Measurements from ENCODE around the gene TRAPPC3.

TRAPPC3 gene

GRCh38 chr1:36126797-36127500, 22.3 kb downstream of the TRAPPC3 start:
- DNase-seq (ENCODE audit: low read depth in 2 of 2) = no peak

GRCh38 chr1:36126005-36126716, 23.1 kb downstream of the TRAPPC3 start:
- no peak for DNase-seq (ENCODE audit: low read depth in 2 of 2)

GRCh38 chr1:36125129-36125991, 23.9 kb downstream of the TRAPPC3 start, which contains the start of gene COL8A2:
Gene COL8A2, minus strand, starts transcription at chr1:36125222. Its CDS starts 24,980 bp downstream, at chr1:36100242.
- DNase-seq (ENCODE audit: low read depth in 2 of 2) = no peak

GRCh38 chr1:36124404-36125128, 24.7 kb downstream of the TRAPPC3 start:
- no peak for DNase-seq (ENCODE audit: low read depth in 2 of 2)

DNA sequence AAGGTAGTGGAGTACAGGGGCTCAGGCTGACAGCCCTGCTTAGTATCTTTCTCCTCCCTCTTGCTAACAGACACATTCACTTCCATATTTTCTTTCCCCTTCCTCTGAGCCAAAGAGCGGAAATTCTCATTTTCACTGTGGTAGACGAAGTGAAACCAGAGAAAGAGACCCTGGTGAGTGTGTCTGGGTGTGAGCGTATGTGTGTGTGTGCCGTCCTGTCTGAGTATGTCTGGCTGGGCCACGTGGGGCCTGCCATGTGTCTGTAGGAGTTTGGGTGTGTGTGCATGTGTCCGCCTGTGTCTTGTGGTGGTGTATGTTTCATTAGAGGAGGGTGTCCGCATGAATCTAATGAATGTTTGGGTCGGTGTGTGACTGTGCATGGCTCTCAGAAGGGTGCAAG, 25.9 kb downstream of the TRAPPC3 start:
- no peak for DNase-seq (ENCODE audit: low read depth in 2 of 2)

DNA sequence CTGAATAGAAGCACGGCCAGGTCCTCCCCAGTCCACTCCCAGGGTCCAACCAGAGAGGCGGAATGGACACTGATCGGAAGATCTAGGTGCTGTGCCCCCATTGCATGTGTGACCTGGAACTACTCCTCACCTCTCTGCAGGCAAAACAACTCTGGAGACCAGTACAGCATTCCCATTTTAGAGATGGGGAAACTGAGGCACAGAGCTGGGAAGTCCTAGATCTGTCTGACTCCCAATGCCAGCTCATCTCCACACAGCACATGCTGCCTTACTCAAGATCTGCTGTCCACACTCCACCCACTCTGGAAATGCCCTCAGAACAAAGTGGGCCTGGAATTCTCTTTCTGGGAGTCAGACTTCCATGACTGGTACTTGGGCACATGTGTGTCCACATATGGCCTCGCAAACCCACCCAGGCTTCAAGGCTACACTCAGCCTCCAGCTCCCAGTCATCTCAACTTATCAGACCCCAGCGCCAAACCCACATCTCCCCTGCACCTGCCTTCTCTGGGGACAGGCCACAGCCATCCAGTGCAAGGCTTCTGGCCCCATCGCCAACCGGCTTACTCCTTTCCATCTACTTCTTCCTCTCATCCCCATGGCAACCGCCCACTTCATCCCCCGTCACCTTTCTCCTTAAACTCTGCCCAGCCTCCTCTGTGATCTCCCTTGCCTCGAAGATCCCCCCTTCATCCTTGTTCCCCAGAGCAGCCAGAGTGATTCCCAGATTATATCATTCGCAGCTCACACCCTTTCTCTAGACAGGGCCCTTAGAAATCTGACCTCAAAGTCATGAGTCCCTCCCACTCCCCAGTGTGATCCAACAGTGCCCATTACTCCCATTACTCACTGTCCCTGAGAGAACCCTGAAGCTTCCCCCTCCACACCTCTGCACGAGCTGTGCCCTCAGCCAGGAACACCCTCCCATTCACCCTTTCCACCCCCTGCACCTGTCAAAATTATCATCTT, 26.9 kb downstream of the TRAPPC3 start:
- DNase-seq (ENCODE audit: low read depth in 2 of 2) = no peak

DNA sequence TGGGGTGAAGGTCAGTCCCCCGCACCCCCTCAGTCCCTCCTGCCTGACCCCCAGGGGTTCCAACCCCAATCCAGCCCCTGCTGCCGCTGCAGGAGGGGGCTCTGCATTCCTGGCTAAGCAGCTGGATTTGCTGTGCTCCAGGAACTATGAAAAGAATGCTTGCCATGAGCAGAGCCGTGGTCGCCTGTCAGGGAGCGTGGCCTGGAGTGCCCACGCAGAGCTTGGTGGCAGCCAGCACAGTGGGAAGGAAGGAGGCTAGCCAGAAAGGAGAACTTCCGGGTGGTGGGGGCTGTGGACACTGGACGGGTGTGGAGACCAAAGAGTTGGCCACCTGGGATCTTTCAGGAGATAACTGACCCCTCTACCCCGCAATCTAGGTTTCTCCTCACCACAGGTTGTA, 29.8 kb downstream of the TRAPPC3 start:
- no peak for DNase-seq (ENCODE audit: low read depth in 2 of 2)

- DNase-seq (ENCODE audit: low read depth in 2 of 2) = no peak
These were observed 30.7 kb downstream of the TRAPPC3 start for GRCh38 chr1:36118447-36119204.

DNA sequence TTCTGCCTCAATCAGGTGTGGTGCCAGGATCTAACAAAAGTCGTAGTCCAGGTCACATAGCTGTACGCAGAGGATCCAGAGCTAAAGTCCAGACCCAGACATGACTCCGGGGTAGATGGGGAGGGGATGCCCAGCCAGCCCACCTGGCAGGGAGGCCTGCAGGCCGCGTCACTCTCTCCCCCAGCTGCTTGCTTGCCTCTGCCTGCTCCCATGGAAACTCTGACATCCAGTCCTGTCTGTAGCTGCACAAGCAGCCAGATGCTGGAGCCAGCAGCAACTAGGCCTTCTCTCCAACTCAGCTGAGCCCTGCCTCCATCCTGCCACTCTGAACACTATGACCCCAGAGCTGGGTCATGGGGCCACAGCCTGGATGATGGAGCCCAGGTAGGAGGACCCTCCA, 32.4 kb downstream of the TRAPPC3 start:
- no peak for DNase-seq (ENCODE audit: low read depth in 2 of 2)

DNA sequence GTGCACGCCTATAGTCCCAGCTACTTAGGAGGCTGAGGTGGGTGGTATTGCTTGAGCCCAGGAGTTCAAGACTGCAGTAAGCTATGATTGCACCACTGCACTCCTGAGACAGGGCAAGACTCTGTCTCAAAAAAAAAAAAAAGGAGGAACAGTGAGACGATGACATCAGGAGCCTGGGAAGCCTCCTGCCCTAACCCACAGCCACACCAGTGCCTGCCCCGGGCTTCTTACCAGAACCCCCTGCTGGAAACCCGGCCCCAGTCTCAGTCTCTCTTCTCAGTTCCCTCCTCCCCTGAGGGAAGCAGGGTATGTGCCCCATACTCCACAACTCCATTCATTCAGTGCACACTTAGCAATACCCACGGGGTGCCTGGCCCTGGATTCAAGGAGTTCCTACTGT, 33.4 kb downstream of the TRAPPC3 start:
- DNase-seq (ENCODE audit: low read depth in 2 of 2) = no peak

DNA sequence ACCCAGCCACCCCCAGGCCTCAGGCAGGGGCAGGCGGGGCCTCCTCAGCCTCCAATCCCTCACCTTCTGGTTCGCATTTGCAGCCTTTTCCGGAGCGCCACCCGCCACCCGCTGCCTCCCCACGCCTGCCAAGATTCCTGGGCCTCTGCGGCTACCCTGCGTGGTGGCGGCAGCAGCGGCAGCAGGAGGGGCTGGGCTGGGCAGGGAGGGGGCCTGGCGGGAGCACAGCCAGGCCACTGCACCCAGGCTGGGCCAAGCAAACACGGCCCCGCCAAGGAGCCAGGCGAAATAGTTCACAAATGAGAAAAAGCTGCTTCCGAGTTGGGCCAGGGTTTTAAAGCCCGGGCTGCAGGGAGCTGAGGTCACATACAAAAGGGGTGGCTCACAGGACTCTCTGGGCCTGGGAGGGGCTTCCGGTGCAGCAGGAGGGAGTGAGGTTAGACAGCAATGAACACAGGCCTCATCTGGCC, 34.1 kb downstream of the TRAPPC3 start:
- no peak for DNase-seq (ENCODE audit: low read depth in 2 of 2)

DNA sequence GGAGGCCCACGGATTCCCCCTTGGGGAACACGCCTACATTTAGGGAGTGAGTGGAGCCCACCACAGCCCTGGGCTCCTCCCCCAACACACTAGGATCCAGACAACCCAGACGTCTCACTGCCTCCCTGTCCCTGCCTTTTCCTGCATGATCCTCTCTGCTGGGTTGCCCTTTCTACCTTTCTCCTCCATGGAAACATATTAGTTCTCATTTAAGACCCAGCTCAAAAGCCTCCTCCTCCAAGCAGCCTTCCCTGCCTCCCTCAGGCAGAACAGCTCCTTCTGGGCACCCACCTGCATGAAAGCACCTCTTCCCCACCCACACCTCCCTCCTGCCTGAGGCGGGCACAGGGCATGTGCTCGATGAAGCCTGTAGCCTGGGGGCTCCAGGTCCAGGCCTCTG, 34.9 kb downstream of the TRAPPC3 start:
- no peak for DNase-seq (ENCODE audit: low read depth in 2 of 2)

DNA sequence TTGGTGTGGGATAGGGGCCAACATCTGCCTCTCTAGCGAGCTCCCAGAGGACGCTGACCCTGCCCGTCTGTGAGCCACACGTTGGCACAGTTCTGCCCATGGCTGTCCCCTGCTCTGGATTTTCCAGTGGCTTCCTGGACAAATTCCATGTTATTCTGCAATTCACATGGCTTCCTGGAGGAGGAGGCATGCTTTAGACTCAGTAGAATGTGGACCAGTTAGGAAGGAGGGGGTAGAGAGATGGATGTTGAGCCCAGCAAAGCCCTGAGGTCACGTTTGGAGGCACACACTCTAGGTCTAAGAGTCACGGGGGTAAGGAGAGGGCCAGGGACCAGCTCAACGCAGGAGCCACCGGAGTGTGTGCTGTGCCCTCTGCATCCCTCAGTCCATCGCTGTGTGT, 36.5 kb downstream of the TRAPPC3 start:
- DNase-seq (ENCODE audit: low read depth in 2 of 2) = no peak

- DNase-seq (ENCODE audit: low read depth in 2 of 2) = no peak
These were observed 38.1 kb downstream of the TRAPPC3 start for GRCh38 chr1:36111151-36111550.

- no peak for DNase-seq (ENCODE audit: low read depth in 2 of 2)
These were observed 40.1 kb downstream of the TRAPPC3 start for GRCh38 chr1:36109041-36109679.

DNA sequence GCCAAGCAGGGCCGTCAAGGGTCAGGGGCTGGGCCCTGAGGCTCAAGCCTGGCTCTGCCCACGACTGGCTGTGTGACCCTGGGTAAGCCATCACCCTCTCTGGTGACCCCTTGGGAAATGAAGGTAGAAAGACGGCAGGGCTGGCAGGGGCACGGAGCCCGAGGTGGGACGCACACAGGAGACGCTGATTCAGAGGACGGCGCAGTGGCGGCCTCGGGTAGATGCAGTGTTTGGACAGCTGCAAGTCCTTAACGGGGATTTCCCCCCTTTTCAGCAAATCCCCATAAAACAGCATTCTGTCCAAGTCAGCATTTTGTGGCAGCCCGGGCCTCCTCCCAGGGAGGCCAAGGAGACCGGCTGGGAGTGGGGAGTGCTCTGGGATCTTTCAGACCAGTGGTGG, 41.0 kb downstream of the TRAPPC3 start:
- no peak for DNase-seq (ENCODE audit: low read depth in 2 of 2)

DNA sequence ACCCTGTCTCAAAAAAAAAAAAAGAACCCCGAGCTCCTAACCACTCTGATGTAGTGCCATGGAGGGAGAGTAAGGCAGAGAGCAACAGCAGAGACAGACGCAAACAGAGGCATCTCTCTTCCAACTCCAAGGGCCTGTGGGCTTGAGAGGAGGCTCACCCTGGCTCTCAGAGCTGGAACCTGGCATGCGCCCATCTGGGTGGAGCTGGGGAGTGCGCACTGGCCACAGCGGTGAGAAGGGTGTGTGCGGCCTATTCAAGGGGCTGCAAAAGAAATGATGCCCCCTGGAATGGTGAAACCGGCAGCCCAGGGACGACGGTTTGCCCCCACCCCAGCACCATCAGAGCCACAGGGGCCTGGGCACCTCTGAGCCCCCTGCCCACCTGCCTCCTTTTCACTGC, 41.9 kb downstream of the TRAPPC3 start:
- DNase-seq (ENCODE audit: low read depth in 2 of 2) = no peak

DNA sequence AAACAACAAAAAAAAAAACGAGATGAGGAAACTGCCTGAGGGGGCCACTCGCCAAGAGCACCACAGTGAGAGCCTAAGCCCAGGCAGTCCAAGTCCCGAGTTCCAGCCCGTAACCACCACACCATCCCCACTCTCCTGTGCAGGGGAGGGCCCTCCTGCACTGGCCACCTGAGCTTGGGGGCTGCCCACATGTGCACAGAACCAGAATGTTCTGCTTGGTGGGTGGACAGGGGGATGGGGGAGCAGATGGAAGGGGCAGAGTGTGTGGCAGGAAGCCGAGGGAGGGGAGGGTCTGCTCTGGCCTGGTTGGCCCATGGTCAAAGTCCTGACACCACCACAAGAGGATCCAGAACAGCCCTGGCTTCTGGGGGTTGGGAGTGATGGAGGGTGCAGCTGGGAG, 43.0 kb downstream of the TRAPPC3 start:
- no peak for DNase-seq (ENCODE audit: low read depth in 2 of 2)

- no peak for DNase-seq (ENCODE audit: low read depth in 2 of 2)
These were observed 47.7 kb downstream of the TRAPPC3 start for GRCh38 chr1:36101546-36101945.
